HEK293 (cell line): ENCODE data around the gene ARMC5.

Experiments used
- ZBTB21 ChIP-seq: fragments of 450-650 bp; formaldehyde crosslinking; IDR thresholded peaks from 2 replicates; pipeline ENCODE4 v1.5.1; 2017; ENCODE audit warnings: missing biosample characterization, missing genetic modification characterization
- ZFP3 ChIP-seq: fragments of 450-650 bp; formaldehyde crosslinking; IDR thresholded peaks from 2 replicates; pipeline ENCODE4 v1.5.1; 2016; ENCODE audit warnings: low read depth, missing biosample characterization, missing genetic modification characterization
- ZNF274 ChIP-seq, 2 experiments: fragments of 200-500 bp in 1 of 2; fragments of 450-650 bp in 1 of 2; sonication (Bioruptor generic) in 1 of 2; formaldehyde crosslinking in 1 of 2; IDR thresholded peaks; 2 replicates each; pipeline versions ENCODE4 v1.5.1 to v1.6.1; 2014 to 2016; ENCODE audit warnings: borderline replicate concordance in 1 of 2, inconsistent platforms in 1 of 2, low read length in 1 of 2, missing biosample characterization in 1 of 2, missing genetic modification characterization in 1 of 2
- ZNF843 ChIP-seq: fragments of 450-650 bp; formaldehyde crosslinking; IDR thresholded peaks from 2 replicates; pipeline ENCODE4 v1.5.1; 2016; ENCODE audit warnings: missing biosample characterization, missing genetic modification characterization
- ZSCAN23 ChIP-seq: fragments of 450-650 bp; formaldehyde crosslinking; IDR thresholded peaks from 2 replicates; pipeline ENCODE4 v1.5.1; 2016; ENCODE audit warnings: missing biosample characterization, missing genetic modification characterization
- TF ChIP-seq, protein P1 (sequence below): fragments of 450-650 bp; formaldehyde crosslinking; IDR thresholded peaks from 2 replicates; pipeline ENCODE4 v1.5.1; 2016; ENCODE audit warnings: missing biosample characterization, missing genetic modification characterization
- TF ChIP-seq, protein P2 (sequence below): fragments of 450-650 bp; formaldehyde crosslinking; IDR thresholded peaks from 2 replicates; pipeline ENCODE4 v1.5.1; 2016; ENCODE audit warnings: missing biosample characterization, missing genetic modification characterization
- TF ChIP-seq, protein P3 (sequence below): IDR thresholded peaks from 2 replicates; pipeline ENCODE4 v1.6.1; 2011; ENCODE audit warnings: mild to moderate bottlenecking, low read depth, low read length, borderline replicate concordance
- TF ChIP-seq, protein P4 (sequence below): fragments of 450-650 bp; formaldehyde crosslinking; IDR thresholded peaks from 2 replicates; pipeline ENCODE4 v1.5.1; 2016; ENCODE audit warnings: missing biosample characterization, missing genetic modification characterization
- TF ChIP-seq, protein P5 (sequence below): fragments of 450-650 bp; formaldehyde crosslinking; IDR thresholded peaks from 2 replicates; pipeline ENCODE4 v1.5.1; 2016; ENCODE audit warnings: missing biosample characterization, missing genetic modification characterization
- TF ChIP-seq, protein P6 (sequence below): fragments of 450-650 bp; formaldehyde crosslinking; IDR thresholded peaks from 2 replicates; pipeline ENCODE4 v1.5.1; 2016; ENCODE audit warnings: missing biosample characterization, missing genetic modification characterization, low read depth
- TF ChIP-seq, protein P7 (sequence below): fragments of 450-650 bp; formaldehyde crosslinking; IDR thresholded peaks from 2 replicates; pipeline ENCODE4 v1.5.1; 2016; ENCODE audit warnings: missing biosample characterization, missing genetic modification characterization

DNA sequence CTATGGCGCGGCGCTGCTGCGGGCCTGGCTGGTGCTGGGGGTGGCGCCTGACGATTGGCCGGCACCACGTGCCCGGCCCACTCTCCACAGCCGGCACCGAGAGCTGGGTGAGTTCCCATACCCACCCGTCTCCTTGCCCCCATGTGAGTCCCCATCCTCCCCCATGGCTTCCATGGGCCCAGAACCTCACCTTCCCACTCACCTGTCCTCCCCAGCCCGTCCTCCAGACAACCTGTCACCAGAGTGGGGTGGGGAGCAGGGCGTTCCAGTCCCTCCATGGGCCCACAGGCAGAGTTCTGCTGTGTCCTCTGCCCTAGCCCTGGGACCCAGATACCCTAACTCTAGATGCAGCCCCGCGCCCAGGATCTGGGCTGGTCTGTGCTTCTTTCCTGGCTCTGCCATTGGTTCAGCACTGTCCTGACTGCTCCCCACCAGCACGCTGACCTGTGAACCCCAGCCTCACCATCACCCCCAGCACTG lies 5.5 kb downstream of the ARMC5 start:
- TF ChIP-seq ZBTB21 (tag by site-specific recombination) = no peak
- TF ChIP-seq, protein P1, sequence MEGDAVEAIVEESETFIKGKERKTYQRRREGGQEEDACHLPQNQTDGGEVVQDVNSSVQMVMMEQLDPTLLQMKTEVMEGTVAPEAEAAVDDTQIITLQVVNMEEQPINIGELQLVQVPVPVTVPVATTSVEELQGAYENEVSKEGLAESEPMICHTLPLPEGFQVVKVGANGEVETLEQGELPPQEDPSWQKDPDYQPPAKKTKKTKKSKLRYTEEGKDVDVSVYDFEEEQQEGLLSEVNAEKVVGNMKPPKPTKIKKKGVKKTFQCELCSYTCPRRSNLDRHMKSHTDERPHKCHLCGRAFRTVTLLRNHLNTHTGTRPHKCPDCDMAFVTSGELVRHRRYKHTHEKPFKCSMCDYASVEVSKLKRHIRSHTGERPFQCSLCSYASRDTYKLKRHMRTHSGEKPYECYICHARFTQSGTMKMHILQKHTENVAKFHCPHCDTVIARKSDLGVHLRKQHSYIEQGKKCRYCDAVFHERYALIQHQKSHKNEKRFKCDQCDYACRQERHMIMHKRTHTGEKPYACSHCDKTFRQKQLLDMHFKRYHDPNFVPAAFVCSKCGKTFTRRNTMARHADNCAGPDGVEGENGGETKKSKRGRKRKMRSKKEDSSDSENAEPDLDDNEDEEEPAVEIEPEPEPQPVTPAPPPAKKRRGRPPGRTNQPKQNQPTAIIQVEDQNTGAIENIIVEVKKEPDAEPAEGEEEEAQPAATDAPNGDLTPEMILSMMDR (tag by site-specific recombination) = no peak
- TF ChIP-seq, protein P2, sequence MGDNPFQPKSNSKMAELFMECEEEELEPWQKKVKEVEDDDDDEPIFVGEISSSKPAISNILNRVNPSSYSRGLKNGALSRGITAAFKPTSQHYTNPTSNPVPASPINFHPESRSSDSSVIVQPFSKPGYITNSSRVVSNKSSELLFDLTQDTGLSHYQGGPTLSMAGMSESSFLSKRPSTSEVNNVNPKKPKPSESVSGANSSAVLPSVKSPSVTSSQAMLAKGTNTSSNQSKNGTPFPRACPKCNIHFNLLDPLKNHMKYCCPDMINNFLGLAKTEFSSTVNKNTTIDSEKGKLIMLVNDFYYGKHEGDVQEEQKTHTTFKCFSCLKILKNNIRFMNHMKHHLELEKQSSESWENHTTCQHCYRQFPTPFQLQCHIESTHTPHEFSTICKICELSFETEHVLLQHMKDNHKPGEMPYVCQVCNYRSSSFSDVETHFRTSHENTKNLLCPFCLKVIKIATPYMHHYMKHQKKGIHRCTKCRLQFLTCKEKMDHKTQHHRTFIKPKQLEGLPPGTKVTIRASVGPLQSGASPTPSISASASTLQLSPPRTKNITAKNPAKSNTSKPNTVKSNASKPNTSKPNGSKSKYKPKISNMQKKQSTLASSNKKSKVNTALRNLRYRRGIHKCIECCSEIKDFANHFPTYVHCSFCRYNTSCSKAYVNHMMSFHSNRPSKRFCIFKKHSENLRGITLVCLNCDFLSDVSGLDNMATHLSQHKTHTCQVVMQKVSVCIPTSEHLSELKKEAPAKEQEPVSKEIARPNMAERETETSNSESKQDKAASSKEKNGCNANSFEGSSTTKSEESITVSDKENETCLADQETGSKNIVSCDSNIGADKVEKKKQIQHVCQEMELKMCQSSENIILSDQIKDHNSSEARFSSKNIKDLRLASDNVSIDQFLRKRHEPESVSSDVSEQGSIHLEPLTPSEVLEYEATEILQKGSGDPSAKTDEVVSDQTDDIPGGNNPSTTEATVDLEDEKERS = no peak
- TF ChIP-seq, protein P3, sequence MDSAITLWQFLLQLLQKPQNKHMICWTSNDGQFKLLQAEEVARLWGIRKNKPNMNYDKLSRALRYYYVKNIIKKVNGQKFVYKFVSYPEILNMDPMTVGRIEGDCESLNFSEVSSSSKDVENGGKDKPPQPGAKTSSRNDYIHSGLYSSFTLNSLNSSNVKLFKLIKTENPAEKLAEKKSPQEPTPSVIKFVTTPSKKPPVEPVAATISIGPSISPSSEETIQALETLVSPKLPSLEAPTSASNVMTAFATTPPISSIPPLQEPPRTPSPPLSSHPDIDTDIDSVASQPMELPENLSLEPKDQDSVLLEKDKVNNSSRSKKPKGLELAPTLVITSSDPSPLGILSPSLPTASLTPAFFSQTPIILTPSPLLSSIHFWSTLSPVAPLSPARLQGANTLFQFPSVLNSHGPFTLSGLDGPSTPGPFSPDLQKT = no peak
- TF ChIP-seq ZFP3 (tag by site-specific recombination) = no peak
- TF ChIP-seq, protein P4, sequence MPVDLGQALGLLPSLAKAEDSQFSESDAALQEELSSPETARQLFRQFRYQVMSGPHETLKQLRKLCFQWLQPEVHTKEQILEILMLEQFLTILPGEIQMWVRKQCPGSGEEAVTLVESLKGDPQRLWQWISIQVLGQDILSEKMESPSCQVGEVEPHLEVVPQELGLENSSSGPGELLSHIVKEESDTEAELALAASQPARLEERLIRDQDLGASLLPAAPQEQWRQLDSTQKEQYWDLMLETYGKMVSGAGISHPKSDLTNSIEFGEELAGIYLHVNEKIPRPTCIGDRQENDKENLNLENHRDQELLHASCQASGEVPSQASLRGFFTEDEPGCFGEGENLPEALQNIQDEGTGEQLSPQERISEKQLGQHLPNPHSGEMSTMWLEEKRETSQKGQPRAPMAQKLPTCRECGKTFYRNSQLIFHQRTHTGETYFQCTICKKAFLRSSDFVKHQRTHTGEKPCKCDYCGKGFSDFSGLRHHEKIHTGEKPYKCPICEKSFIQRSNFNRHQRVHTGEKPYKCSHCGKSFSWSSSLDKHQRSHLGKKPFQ = no peak
- TF ChIP-seq, protein P5, sequence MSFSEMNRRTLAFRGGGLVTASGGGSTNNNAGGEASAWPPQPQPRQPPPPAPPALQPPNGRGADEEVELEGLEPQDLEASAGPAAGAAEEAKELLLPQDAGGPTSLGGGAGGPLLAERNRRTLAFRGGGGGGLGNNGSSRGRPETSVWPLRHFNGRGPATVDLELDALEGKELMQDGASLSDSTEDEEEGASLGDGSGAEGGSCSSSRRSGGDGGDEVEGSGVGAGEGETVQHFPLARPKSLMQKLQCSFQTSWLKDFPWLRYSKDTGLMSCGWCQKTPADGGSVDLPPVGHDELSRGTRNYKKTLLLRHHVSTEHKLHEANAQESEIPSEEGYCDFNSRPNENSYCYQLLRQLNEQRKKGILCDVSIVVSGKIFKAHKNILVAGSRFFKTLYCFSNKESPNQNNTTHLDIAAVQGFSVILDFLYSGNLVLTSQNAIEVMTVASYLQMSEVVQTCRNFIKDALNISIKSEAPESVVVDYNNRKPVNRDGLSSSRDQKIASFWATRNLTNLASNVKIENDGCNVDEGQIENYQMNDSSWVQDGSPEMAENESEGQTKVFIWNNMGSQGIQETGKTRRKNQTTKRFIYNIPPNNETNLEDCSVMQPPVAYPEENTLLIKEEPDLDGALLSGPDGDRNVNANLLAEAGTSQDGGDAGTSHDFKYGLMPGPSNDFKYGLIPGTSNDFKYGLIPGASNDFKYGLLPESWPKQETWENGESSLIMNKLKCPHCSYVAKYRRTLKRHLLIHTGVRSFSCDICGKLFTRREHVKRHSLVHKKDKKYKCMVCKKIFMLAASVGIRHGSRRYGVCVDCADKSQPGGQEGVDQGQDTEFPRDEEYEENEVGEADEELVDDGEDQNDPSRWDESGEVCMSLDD (tag by site-specific recombination) = no peak
- TF ChIP-seq, protein P6, sequence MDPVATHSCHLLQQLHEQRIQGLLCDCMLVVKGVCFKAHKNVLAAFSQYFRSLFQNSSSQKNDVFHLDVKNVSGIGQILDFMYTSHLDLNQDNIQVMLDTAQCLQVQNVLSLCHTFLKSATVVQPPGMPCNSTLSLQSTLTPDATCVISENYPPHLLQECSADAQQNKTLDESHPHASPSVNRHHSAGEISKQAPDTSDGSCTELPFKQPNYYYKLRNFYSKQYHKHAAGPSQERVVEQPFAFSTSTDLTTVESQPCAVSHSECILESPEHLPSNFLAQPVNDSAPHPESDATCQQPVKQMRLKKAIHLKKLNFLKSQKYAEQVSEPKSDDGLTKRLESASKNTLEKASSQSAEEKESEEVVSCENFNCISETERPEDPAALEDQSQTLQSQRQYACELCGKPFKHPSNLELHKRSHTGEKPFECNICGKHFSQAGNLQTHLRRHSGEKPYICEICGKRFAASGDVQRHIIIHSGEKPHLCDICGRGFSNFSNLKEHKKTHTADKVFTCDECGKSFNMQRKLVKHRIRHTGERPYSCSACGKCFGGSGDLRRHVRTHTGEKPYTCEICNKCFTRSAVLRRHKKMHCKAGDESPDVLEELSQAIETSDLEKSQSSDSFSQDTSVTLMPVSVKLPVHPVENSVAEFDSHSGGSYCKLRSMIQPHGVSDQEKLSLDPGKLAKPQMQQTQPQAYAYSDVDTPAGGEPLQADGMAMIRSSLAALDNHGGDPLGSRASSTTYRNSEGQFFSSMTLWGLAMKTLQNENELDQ (tag by site-specific recombination) = no peak
- TF ChIP-seq, protein P7, sequence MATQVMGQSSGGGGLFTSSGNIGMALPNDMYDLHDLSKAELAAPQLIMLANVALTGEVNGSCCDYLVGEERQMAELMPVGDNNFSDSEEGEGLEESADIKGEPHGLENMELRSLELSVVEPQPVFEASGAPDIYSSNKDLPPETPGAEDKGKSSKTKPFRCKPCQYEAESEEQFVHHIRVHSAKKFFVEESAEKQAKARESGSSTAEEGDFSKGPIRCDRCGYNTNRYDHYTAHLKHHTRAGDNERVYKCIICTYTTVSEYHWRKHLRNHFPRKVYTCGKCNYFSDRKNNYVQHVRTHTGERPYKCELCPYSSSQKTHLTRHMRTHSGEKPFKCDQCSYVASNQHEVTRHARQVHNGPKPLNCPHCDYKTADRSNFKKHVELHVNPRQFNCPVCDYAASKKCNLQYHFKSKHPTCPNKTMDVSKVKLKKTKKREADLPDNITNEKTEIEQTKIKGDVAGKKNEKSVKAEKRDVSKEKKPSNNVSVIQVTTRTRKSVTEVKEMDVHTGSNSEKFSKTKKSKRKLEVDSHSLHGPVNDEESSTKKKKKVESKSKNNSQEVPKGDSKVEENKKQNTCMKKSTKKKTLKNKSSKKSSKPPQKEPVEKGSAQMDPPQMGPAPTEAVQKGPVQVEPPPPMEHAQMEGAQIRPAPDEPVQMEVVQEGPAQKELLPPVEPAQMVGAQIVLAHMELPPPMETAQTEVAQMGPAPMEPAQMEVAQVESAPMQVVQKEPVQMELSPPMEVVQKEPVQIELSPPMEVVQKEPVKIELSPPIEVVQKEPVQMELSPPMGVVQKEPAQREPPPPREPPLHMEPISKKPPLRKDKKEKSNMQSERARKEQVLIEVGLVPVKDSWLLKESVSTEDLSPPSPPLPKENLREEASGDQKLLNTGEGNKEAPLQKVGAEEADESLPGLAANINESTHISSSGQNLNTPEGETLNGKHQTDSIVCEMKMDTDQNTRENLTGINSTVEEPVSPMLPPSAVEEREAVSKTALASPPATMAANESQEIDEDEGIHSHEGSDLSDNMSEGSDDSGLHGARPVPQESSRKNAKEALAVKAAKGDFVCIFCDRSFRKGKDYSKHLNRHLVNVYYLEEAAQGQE = no peak
- no peak for TF ChIP-seq ZNF274 (IDR thresholded peaks at IDR 0.05; ENCODE audit: low read length)
- TF ChIP-seq ZNF274 (tag by site-specific recombination; IDR thresholded peaks at IDR 0.05; ENCODE audit: borderline replicate concordance) = no peak
- TF ChIP-seq ZNF843 (tag by site-specific recombination) = no peak
- TF ChIP-seq ZSCAN23 = no peak
